K562 (cell line): ENCODE data around the gene F13B. TPM values are rescaled to one million over a fixed set of nuclear protein-coding genes. Genes with fewer than 3 reads are reported as not detected.

Experiments used
- ATAC-seq: fragments of 200-7000 bp; cut with Tn5 transposase; 3 replicates; pipeline ENCODE4 v1.9.1; 2020; ENCODE audit warnings: moderate library complexity
- BruUV-seq: library from RNA; stranded (reverse); fragments of 400-500 nt; replicated peaks from 2 replicates; lab custom pipeline; 2021; lab: Mats Ljungman, UMichigan
- CTCF ChIA-PET: fragments of 300-600 bp; formaldehyde crosslinking; extraction: SDS; loops from one replicate; lab custom pipeline; 2021; ENCODE audit warnings: low intra/inter-chr PET ratio; lab: Yijun Ruan, JAX
- POLR2A ChIA-PET: fragments of 300-600, 350-650 bp; sonication (Branson Sonifier 250); formaldehyde crosslinking; extraction: SDS; loops from one replicate; lab custom pipeline; 2021; ENCODE audit warnings: antibody characterized with exemption, inconsistent platforms; lab: Yijun Ruan, JAX
- DNase-seq, 4 experiments: peaks; one replicate each; pipeline versions ENCODE4 v3.0.0 to v3.0.0-alpha.2; 2011 to 2018; ENCODE audit warnings: low spot score in 3 of 4, mixed read lengths in 3 of 4; ENCODE audit errors: extremely low read depth in 1 of 4
- FAIRE-seq: peaks from 2 replicates; lab custom pipeline; 2011; peaks lifted over from hg19 to GRCh38; lab: Jason Lieb, UNC
- H2AFZ ChIP-seq: 2 replicates; pipeline ENCODE4 v1.6.0; 2011; ENCODE audit warnings: low read depth, low read length, control low read depth, inconsistent platforms
- H3K27ac ChIP-seq: fragments of 200-600 bp; 3 replicates; pipeline ENCODE4 v1.8.0; 2011; ENCODE audit warnings: low read depth, mild to moderate bottlenecking, control low read depth, inconsistent platforms, low read length, moderate library complexity, mixed read lengths; ENCODE audit errors: extremely low read depth
- H3K27me3 ChIP-seq, 2 experiments: fragments of 300-600 bp in 1 of 2; 2 replicates in 1 of 2; 3 replicates in 1 of 2; pipeline versions ENCODE4 v1.6.0 to v1.8.0; 2011; ENCODE audit warnings: inconsistent platforms in 2 of 2, low read length in 2 of 2, mild to moderate bottlenecking in 1 of 2, mixed read lengths in 1 of 2, moderate library complexity in 1 of 2; ENCODE audit not compliant: control insufficient read depth in 2 of 2, insufficient read depth in 2 of 2
- H3K36me3 ChIP-seq: fragments of 300-600 bp; 3 replicates; pipeline ENCODE4 v1.8.0; 2011; ENCODE audit warnings: mild to moderate bottlenecking, low read length, inconsistent platforms; ENCODE audit not compliant: control insufficient read depth, insufficient read depth
- H3K4me1 ChIP-seq, 2 experiments: fragments of 200-600 bp in 1 of 2; replicated peaks in 1 of 2; 2 replicates in 1 of 2; 3 replicates in 1 of 2; pipeline versions ENCODE4 v1.5.1 to v1.8.0; 2011; ENCODE audit warnings: inconsistent platforms in 2 of 2, low read length in 2 of 2, mild to moderate bottlenecking in 1 of 2, mixed read lengths in 1 of 2, moderate library complexity in 1 of 2; ENCODE audit not compliant: control insufficient read depth in 2 of 2, insufficient read depth in 2 of 2
- H3K4me2 ChIP-seq: 2 replicates; pipeline ENCODE4 v1.6.1; 2011; ENCODE audit warnings: low read length, control low read depth, inconsistent platforms, mixed read lengths; ENCODE audit not compliant: insufficient read depth
- H3K4me3 ChIP-seq: fragments of 200-600 bp; sonication (generic), shearing (Covaris generic); 2 replicates; pipeline ENCODE4 v1.5.1; 2016; ENCODE audit warnings: control low read depth, inconsistent platforms
- H3K79me2 ChIP-seq: fragments of 200-600 bp; 3 replicates; pipeline ENCODE4 v1.8.0; 2011; ENCODE audit warnings: low read length, inconsistent platforms; ENCODE audit not compliant: control insufficient read depth, insufficient read depth
- H3K9ac ChIP-seq, 2 experiments: 2 replicates each; pipeline versions ENCODE4 v1.6.0 to v1.6.1; 2011; ENCODE audit warnings: low read depth in 2 of 2, low read length in 2 of 2, control low read depth in 1 of 2, inconsistent platforms in 1 of 2, mild to moderate bottlenecking in 1 of 2, mixed read lengths in 1 of 2; ENCODE audit not compliant: insufficient read depth in 1 of 2
- H3K9me1 ChIP-seq: one replicate; pipeline ENCODE4 v1.6.0; 2011; ENCODE audit warnings: inconsistent platforms, mild to moderate bottlenecking, low read length, moderate library complexity; ENCODE audit not compliant: control insufficient read depth, insufficient read depth
- H3K9me3 ChIP-seq: replicated peaks from 2 replicates; pipeline ENCODE4 v1.5.1; 2011; ENCODE audit warnings: low read depth, low read length, inconsistent platforms; ENCODE audit not compliant: control insufficient read depth, insufficient read depth
- H4K20me1 ChIP-seq: replicated peaks from 2 replicates; pipeline ENCODE4 v1.6.1; 2011; ENCODE audit warnings: low read length, inconsistent platforms, mixed read lengths; ENCODE audit not compliant: control insufficient read depth, insufficient read depth
- BCOR ChIP-seq: fragments of 450-650 bp; IDR thresholded peaks from 2 replicates; pipeline ENCODE4 v1.6.1; 2016
- BRD4 ChIP-seq: fragments of 200-600 bp; sonication (generic); IDR thresholded peaks from 2 replicates; pipeline ENCODE4 v1.6.1; 2017; ENCODE audit warnings: inconsistent platforms
- C11orf30 ChIP-seq: fragments of 450-650 bp; IDR thresholded peaks from 2 replicates; pipeline ENCODE4 v1.6.1; 2016; ENCODE audit warnings: low read depth, mild to moderate bottlenecking
- GATA2 ChIP-seq: sonication (generic); formaldehyde crosslinking; IDR thresholded peaks from 2 replicates; pipeline ENCODE4 v1.4.0; 2020; ENCODE audit warnings: mild to moderate bottlenecking, missing genetic modification reagents
- MECOM ChIP-seq: fragments of 250-450 bp; sonication (Bioruptor Pico); IDR thresholded peaks from 2 replicates; pipeline ENCODE4 v1.8.0; 2022; ENCODE audit warnings: inconsistent platforms
- SMARCA5 ChIP-seq: fragments of 450-650 bp; IDR thresholded peaks from 2 replicates; pipeline ENCODE4 v1.6.1; 2016
- TARDBP ChIP-seq: fragments of 450-650 bp; IDR thresholded peaks from 2 replicates; pipeline ENCODE4 v1.6.1; 2016
- ZNF445 ChIP-seq: fragments of 250-450 bp; sonication (Bioruptor Pico); IDR thresholded peaks from 2 replicates; pipeline ENCODE4 v1.4.0; 2020; ENCODE audit warnings: low read depth, mild to moderate bottlenecking, moderate library complexity
- in situ Hi-C: fragments of 300-500 bp; cut with MboI; formaldehyde crosslinking; loops from 4 replicates; pipeline ENCODE4 v1.15.0; 2018; ENCODE audit warnings: inconsistent platforms, mixed read lengths
- intact Hi-C: fragments of 100-400 bp; cut with micrococcal nuclease; formaldehyde crosslinking; loops from 2 replicates; pipeline ENCODE4 v1.14.2; 2022
- polyA plus RNA-seq, 8 experiments: library from polyadenylated mRNA; depleted of rRNA in 4 of 8; stranded (reverse) in 5 of 8; unstranded in 3 of 8; fragments of >200 nt; fragmentation: Nextera tagmentation in 2 of 8; fragmentation: Illumina TruSeq in 1 of 8; extraction: Ambion mirVana in 2 of 8; extraction: Trizol in 1 of 8; gene quantifications; 2 replicates each; pipeline versions ENCODE4 v1.2.1 to v1.2.3, GENCODE V29; 2011 to 2014; ENCODE audit warnings: inconsistent platforms in 1 of 8, missing spikeins in 1 of 8
- total RNA-seq, 7 experiments: library from RNA; depleted of rRNA in 6 of 7; stranded (reverse); fragments of >200 nt in 6 of 7; fragmentation: Illumina TruSeq in 2 of 7; extraction: Trizol in 2 of 7; gene quantifications; 2 replicates each; pipeline versions ENCODE4 v1.2.1 to v1.2.3, GENCODE V29; 2011 to 2021; ENCODE audit warnings: low replicate concordance in 1 of 7
- TF ChIP-seq, protein P1 (sequence below), 2 experiments: fragments of 450-650 bp in 1 of 2; IDR thresholded peaks; 2 replicates each; pipeline ENCODE4 v1.6.1; 2011 to 2017; ENCODE audit warnings: low read depth in 2 of 2, antibody characterized with exemption in 1 of 2, borderline replicate concordance in 1 of 2, low read length in 1 of 2, mild to moderate bottlenecking in 1 of 2, mixed read lengths in 1 of 2; ENCODE audit not compliant: control insufficient read depth in 1 of 2
- TF ChIP-seq, protein P2 (sequence below): sonication (generic); formaldehyde crosslinking; IDR thresholded peaks from 2 replicates; pipeline ENCODE4 v1.8.1; 2023; ENCODE audit warnings: mild to moderate bottlenecking, missing genetic modification reagents
- TF ChIP-seq, protein P3 (sequence below): fragments of 450-650 bp; conservative IDR thresholded peaks from 2 replicates; pipeline ENCODE4 v1.6.1; 2016; ENCODE audit warnings: missing genetic modification characterization, low read depth, mild to moderate bottlenecking, missing compliant biosample characterization, moderate library complexity

Gene F13B
- total and polyA plus RNA-seq, 9 of the 15 experiments (the other 6 are each of a cell fraction or from before 2014, with no cell fraction given): not detected

DNA sequence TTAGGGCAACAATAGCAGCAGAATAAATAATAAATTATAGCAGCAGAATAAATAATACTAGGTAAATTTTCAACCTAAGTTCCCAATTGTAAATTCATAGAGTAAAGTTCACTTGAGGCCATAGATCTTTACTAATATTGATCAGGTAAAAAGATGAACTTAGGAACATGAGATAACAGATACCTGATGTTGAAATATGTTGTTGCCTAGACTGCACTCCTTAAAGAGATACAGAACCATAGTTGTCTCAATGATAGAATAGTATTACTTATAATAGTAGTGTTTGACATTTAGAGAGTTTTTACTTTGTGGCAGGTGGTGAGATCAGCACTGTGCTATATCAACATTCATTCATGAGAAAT, 378 bp upstream of the F13B start:
- TF ChIP-seq, protein P1, sequence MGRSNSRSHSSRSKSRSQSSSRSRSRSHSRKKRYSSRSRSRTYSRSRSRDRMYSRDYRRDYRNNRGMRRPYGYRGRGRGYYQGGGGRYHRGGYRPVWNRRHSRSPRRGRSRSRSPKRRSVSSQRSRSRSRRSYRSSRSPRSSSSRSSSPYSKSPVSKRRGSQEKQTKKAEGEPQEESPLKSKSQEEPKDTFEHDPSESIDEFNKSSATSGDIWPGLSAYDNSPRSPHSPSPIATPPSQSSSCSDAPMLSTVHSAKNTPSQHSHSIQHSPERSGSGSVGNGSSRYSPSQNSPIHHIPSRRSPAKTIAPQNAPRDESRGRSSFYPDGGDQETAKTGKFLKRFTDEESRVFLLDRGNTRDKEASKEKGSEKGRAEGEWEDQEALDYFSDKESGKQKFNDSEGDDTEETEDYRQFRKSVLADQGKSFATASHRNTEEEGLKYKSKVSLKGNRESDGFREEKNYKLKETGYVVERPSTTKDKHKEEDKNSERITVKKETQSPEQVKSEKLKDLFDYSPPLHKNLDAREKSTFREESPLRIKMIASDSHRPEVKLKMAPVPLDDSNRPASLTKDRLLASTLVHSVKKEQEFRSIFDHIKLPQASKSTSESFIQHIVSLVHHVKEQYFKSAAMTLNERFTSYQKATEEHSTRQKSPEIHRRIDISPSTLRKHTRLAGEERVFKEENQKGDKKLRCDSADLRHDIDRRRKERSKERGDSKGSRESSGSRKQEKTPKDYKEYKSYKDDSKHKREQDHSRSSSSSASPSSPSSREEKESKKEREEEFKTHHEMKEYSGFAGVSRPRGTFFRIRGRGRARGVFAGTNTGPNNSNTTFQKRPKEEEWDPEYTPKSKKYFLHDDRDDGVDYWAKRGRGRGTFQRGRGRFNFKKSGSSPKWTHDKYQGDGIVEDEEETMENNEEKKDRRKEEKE (IDR thresholded peaks at IDR 0.05; ENCODE audit: borderline replicate concordance in 1 of 2, control insufficient read depth in 1 of 2, low read depth in 2 of 2, low read length in 1 of 2): no peak
- TF ChIP-seq TARDBP (no peak), GATA2 (CRISPR knock-in tag) (no peak), C11orf30 (no peak), BCOR (no peak), BRD4 (no peak), SMARCA5 (no peak), ZNF445 (CRISPR knock-in tag) (no peak), MECOM (no peak)
- TF ChIP-seq, protein P2, sequence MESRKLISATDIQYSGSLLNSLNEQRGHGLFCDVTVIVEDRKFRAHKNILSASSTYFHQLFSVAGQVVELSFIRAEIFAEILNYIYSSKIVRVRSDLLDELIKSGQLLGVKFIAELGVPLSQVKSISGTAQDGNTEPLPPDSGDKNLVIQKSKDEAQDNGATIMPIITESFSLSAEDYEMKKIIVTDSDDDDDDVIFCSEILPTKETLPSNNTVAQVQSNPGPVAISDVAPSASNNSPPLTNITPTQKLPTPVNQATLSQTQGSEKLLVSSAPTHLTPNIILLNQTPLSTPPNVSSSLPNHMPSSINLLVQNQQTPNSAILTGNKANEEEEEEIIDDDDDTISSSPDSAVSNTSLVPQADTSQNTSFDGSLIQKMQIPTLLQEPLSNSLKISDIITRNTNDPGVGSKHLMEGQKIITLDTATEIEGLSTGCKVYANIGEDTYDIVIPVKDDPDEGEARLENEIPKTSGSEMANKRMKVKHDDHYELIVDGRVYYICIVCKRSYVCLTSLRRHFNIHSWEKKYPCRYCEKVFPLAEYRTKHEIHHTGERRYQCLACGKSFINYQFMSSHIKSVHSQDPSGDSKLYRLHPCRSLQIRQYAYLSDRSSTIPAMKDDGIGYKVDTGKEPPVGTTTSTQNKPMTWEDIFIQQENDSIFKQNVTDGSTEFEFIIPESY (CRISPR knock-in tag): no peak
- TF ChIP-seq, protein P3, sequence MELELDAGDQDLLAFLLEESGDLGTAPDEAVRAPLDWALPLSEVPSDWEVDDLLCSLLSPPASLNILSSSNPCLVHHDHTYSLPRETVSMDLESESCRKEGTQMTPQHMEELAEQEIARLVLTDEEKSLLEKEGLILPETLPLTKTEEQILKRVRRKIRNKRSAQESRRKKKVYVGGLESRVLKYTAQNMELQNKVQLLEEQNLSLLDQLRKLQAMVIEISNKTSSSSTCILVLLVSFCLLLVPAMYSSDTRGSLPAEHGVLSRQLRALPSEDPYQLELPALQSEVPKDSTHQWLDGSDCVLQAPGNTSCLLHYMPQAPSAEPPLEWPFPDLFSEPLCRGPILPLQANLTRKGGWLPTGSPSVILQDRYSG (tag): no peak
- Histone ChIP-seq H3K4me2 (no peak overlapping the region), H3K79me2 (no peaks in the 10 kb centered on the region), H3K27ac (no peak overlapping the region), H3K9me1 (no peaks in the 10 kb centered on the region), H3K9ac (no peak overlapping the region), H3K36me3 (no peaks in the 10 kb centered on the region), H3K27me3 (no peaks in the 10 kb centered on the region), H4K20me1 (no peaks in the 10 kb centered on the region), H3K4me3 (no peak overlapping the region), H3K4me1 (no peaks in the 10 kb centered on the region), H2AFZ (no peak overlapping the region), H3K9me3 (no peaks in the 10 kb centered on the region)
- ATAC-seq (no peak), DNase-seq (no peak), FAIRE-seq (no peak)
- in situ Hi-C loops: no loop called here
- POLR2A ChIA-PET: no interaction called here
- BruUV-seq: no TSS peak
- intact Hi-C loops: loop anchor here (10.0 kb wide), 1 partner anchor 343 kb away; no protein-coding TSS in a partner anchor
- CTCF ChIA-PET: no interaction called here
